HEK293T (cell line): ENCODE results near the gene ZFPM1.

Source experiments
- CTCF ChIA-PET: fragments of 350-600 bp; formaldehyde crosslinking; extraction: SDS; loops from one replicate; lab custom pipeline; 2021; ENCODE audit warnings: antibody characterized with exemption, inconsistent platforms; lab: Yijun Ruan, JAX
- POLR2A ChIA-PET: fragments of 350-600 bp; formaldehyde crosslinking; extraction: SDS; loops from one replicate; lab custom pipeline; 2020; ENCODE audit warnings: antibody characterized with exemption, inconsistent platforms; lab: Yijun Ruan, JAX
- DNase-seq: peaks from one replicate; pipeline ENCODE4 v3.0.0; 2012; ENCODE audit warnings: mixed read lengths; ENCODE audit errors: extremely low spot score
- ARNT ChIP-seq: fragments of 450-650 bp; IDR thresholded peaks from 2 replicates; pipeline ENCODE4 v1.6.1; 2017; ENCODE audit warnings: mild to moderate bottlenecking
- BHLHE40 ChIP-seq: fragments of 450-650 bp; IDR thresholded peaks from 2 replicates; pipeline ENCODE4 v1.6.1; 2016; ENCODE audit warnings: mild to moderate bottlenecking, moderate library complexity, borderline replicate concordance
- CTBP1 ChIP-seq: fragments of 450-650 bp; IDR thresholded peaks from 2 replicates; pipeline ENCODE4 v1.6.1; 2016; ENCODE audit warnings: borderline replicate concordance
- ELF4 ChIP-seq: fragments of 450-650 bp; IDR thresholded peaks from 2 replicates; pipeline ENCODE4 v1.6.1; 2017; ENCODE audit warnings: antibody characterized with exemption
- FOXA1 ChIP-seq: fragments of 450-650 bp; IDR thresholded peaks from 2 replicates; pipeline ENCODE4 v1.6.1; 2016; ENCODE audit warnings: mild to moderate bottlenecking
- FOXK2 ChIP-seq: fragments of 450-650 bp; IDR thresholded peaks from 2 replicates; pipeline ENCODE4 v1.6.1; 2016; ENCODE audit warnings: mild to moderate bottlenecking
- FOXM1 ChIP-seq: fragments of 450-650 bp; IDR thresholded peaks from 2 replicates; pipeline ENCODE4 v1.6.1; 2017; ENCODE audit warnings: mild to moderate bottlenecking, borderline replicate concordance
- HDGF ChIP-seq: fragments of 450-650 bp; IDR thresholded peaks from 2 replicates; pipeline ENCODE4 v1.6.1; 2017; ENCODE audit warnings: antibody characterized with exemption, borderline replicate concordance
- L3MBTL2 ChIP-seq: fragments of 450-650 bp; conservative IDR thresholded peaks from 2 replicates; pipeline ENCODE4 v1.6.1; 2016; ENCODE audit warnings: mild to moderate bottlenecking
- LEF1 ChIP-seq: fragments of 450-650 bp; IDR thresholded peaks from 2 replicates; pipeline ENCODE4 v1.6.1; 2017; ENCODE audit warnings: mild to moderate bottlenecking, borderline replicate concordance
- NFRKB ChIP-seq: fragments of 450-650 bp; IDR thresholded peaks from 2 replicates; pipeline ENCODE4 v1.6.1; 2016; ENCODE audit warnings: mild to moderate bottlenecking, moderate library complexity
- PKNOX1 ChIP-seq: fragments of 450-650 bp; IDR thresholded peaks from 2 replicates; pipeline ENCODE4 v1.6.1; 2016
- SP1 ChIP-seq: fragments of 450-650 bp; IDR thresholded peaks from 2 replicates; pipeline ENCODE4 v1.6.1; 2017
- SUZ12 ChIP-seq: fragments of 450-650 bp; IDR thresholded peaks from 2 replicates; pipeline ENCODE4 v1.6.1; 2016; ENCODE audit warnings: mild to moderate bottlenecking
- TARDBP ChIP-seq: fragments of 450-650 bp; IDR thresholded peaks from 2 replicates; pipeline ENCODE4 v1.6.1; 2016
- ZNF384 ChIP-seq: fragments of 450-650 bp; IDR thresholded peaks from 2 replicates; pipeline ENCODE4 v1.6.1; 2016

ZFPM1 gene

DNA sequence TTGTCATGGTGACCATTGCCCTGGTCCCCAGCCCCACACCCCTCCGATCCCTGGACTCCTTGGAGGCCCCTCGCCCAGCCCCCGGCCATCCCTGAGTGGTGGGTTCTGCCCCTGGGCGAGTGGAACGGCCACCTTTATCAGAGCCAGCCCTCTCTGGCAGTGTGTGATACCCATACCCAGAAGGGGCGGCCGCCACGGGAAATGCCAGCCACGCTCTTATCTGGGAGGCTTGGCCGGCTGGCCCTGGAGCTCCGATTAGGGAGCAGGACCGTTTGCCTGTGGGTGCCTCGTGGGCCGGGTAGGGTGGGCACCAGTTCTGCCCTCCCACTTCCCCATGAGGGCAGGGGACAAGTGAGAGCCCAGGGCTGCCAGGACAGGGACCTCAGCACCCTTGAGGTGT, 58.8 kb downstream of the ZFPM1 start:
- ChIA-PET CTCF (no interaction called here), POLR2A (no interaction called here)

GRCh38 chr16:88512728-88513696, 59.9 kb downstream of the ZFPM1 start:
- ChIA-PET CTCF (no interaction called here), POLR2A (no interaction called here)
- TF ChIP-seq L3MBTL2 = no peak
- TF ChIP-seq FOXM1 = no peak
- TF ChIP-seq NFRKB = no peak
- no peak for TF ChIP-seq SUZ12
- no peak for TF ChIP-seq ELF4
- no peak for TF ChIP-seq FOXK2
- no peak for TF ChIP-seq ZNF384
- no peak for TF ChIP-seq SP1
- TF ChIP-seq FOXA1 = no peak
- TF ChIP-seq CTBP1 = no peak
- no peak for TF ChIP-seq ARNT
- DNase-seq = no peak

More for the DNA sequence above, 58.8 kb downstream of the ZFPM1 start:
- no peak for DNase-seq
- no peak for TF ChIP-seq ELF4
- TF ChIP-seq FOXA1 = no peak
- no peak for TF ChIP-seq SP1
- TF ChIP-seq FOXK2 = no peak
- no peak for TF ChIP-seq BHLHE40
- TF ChIP-seq NFRKB = no peak

DNA sequence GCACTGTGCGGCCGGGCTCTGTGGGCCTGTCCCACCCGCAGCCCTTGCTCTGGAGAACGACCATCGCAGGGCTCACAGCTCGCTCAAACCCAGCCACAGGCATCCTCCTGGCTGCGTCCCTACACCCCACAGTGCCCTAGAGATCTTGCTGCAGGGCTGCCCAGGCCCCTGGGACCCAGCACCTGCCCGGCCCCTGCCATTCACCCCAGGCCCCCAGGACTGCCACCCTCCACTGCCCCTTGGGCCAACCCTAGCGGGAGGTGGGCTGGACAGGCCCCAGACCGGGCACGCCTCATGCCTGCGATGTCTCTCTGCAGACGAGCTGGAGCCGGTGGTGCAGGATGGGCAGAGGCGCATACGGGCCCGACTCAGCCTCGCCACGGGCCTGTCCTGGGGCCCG, 61.0 kb downstream of the ZFPM1 start:
- POLR2A ChIA-PET = no interaction called here
- CTCF ChIA-PET = no interaction called here
- TF ChIP-seq FOXK2 (no peak), BHLHE40 (no peak), ZNF384 (no peak), L3MBTL2 (no peak), FOXA1 (no peak), NFRKB (no peak), PKNOX1 (no peak), LEF1 (no peak), ELF4 (no peak), TARDBP (no peak), HDGF (no peak), CTBP1 (no peak), SUZ12 (no peak), FOXM1 (no peak), ARNT (no peak), SP1 (no peak)
- DNase-seq = no peak

GRCh38 chr16:88514526-88515232, 61.6 kb downstream of the ZFPM1 start:
- TF ChIP-seq SUZ12 (no peak), HDGF (no peak), TARDBP (no peak)
- no peak for DNase-seq
- POLR2A ChIA-PET = no interaction called here
- CTCF ChIA-PET = interaction anchor here (1.0 kb wide), 1 partner anchor 42 kb away, joined by 3 read pairs; no protein-coding TSS in a partner anchor

DNA sequence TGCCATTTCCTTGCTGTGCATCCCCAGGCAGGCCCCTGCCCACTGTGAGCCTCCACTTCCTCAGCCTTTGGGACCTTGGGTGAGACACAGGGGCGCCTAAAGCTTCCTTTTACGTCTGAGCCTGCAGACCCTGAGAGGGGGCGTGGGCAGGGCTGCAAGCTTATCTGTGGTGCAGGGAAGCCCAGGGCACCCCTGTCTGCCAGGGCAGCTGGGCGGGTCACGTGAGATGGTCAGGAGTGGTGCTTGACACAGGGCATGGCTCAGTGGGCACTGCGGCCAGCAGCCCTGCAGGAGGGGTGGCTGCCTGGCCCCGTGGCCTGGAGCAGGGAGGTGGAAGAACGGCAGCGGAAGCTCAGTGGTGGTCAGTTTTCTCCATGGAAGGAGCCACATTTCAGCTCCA, 62.3 kb downstream of the ZFPM1 start:
- TF ChIP-seq FOXA1 (no peak), HDGF (no peak), CTBP1 (no peak), NFRKB (no peak), FOXK2 (no peak), BHLHE40 (no peak), L3MBTL2 (no peak), ARNT (no peak), FOXM1 (no peak), ZNF384 (no peak), PKNOX1 (no peak), TARDBP (no peak), SP1 (no peak), LEF1 (no peak), SUZ12 (no peak), ELF4 (no peak)
- CTCF ChIA-PET = interaction anchor here (1.0 kb wide), 1 partner anchor 42 kb away, joined by 3 read pairs; no protein-coding TSS in a partner anchor
- no peak for DNase-seq
- POLR2A ChIA-PET = interaction anchor here (0.9 kb wide), 1 partner anchor 53 kb away, joined by 3 read pairs; no protein-coding TSS in a partner anchor

GRCh38 chr16:88515925-88516594, 63.0 kb downstream of the ZFPM1 start:
- POLR2A ChIA-PET = interaction anchor here (0.9 kb wide), 1 partner anchor 52 kb away, joined by 3 read pairs; no protein-coding TSS in a partner anchor
- TF ChIP-seq NFRKB = no peak
- no peak for TF ChIP-seq FOXM1
- TF ChIP-seq TARDBP = no peak
- no peak for TF ChIP-seq SUZ12
- TF ChIP-seq HDGF = no peak
- TF ChIP-seq FOXA1 = no peak
- TF ChIP-seq ARNT = no peak
- no peak for TF ChIP-seq SP1
- no peak for DNase-seq
- CTCF ChIA-PET = no interaction called here
